CD4-positive, alpha-beta T cell (primary cell): ENCODE data around the gene RAB18. TPM values are rescaled to one million over a fixed set of nuclear protein-coding genes. Genes with fewer than 3 reads are reported as not detected.

Experiments
- ATAC-seq: fragments of 200-7000 bp; cut with Tn5 transposase; one replicate; pipeline ENCODE4 v1.10.0; 2022; ENCODE audit warnings: mild to moderate bottlenecking; ENCODE audit not compliant: poor library complexity
- CTCF ChIA-PET: fragments of 350-600 bp; sonication (Branson Sonifier 250); formaldehyde crosslinking; loops from one replicate; lab custom pipeline; 2021; ENCODE audit warnings: antibody characterized with exemption, inconsistent platforms; lab: Charles Lee
- POLR2A ChIA-PET: fragments of 350-600 bp; sonication (Branson Sonifier 250); formaldehyde crosslinking; loops from one replicate; lab custom pipeline; 2021; ENCODE audit warnings: antibody characterized with exemption, inconsistent platforms; lab: Charles Lee
- DNase-seq, 14 experiments: peaks; one replicate each; pipeline ENCODE4 v3.0.0-alpha.2; 2013 to 2020; ENCODE audit warnings: mixed read lengths in 2 of 14
- H3K27ac ChIP-seq, 2 donors: one replicate each; pipeline versions ENCODE4 v1.5.1 to v1.7.0; 2013; ENCODE audit warnings: low read length in 2 of 2, low read depth in 1 of 2, mild to moderate bottlenecking in 1 of 2
- H3K27me3 ChIP-seq, 2 experiments: 1 replicate in 1 of 2; 2 replicates in 1 of 2; pipeline versions ENCODE4 v1.6.1 to v1.7.0; 2013; ENCODE audit warnings: low read length in 2 of 2, control low read depth in 1 of 2, mild to moderate bottlenecking in 1 of 2, moderate library complexity in 1 of 2; ENCODE audit not compliant: insufficient read depth in 2 of 2, control insufficient read depth in 1 of 2
- H3K36me3 ChIP-seq: one replicate; pipeline ENCODE4 v1.6.1; 2013; ENCODE audit warnings: low read length, control low read depth; ENCODE audit not compliant: insufficient read depth
- H3K4me1 ChIP-seq: one replicate; pipeline ENCODE4 v1.6.1; 2013; ENCODE audit warnings: low read length, control low read depth; ENCODE audit not compliant: insufficient read depth
- H3K4me3 ChIP-seq: one replicate; pipeline ENCODE4 v1.5.1; 2013; ENCODE audit warnings: mild to moderate bottlenecking, low read length, moderate library complexity
- H3K9me3 ChIP-seq, 2 experiments: 1 replicate in 1 of 2; 2 replicates in 1 of 2; pipeline versions ENCODE4 v1.6.1 to v1.7.0; 2013; ENCODE audit warnings: low read length in 2 of 2, mild to moderate bottlenecking in 2 of 2, control low read depth in 1 of 2, moderate library complexity in 1 of 2; ENCODE audit not compliant: control insufficient read depth in 1 of 2, insufficient read depth in 1 of 2
- H3K27ac Mint-ChIP-seq: one replicate; pipeline ENCODE4 v1.8.0; 2020; ENCODE audit warnings: mixed read lengths
- H3K27me3 Mint-ChIP-seq: one replicate; pipeline ENCODE4 v1.8.0; 2021; ENCODE audit warnings: mixed read lengths
- H3K36me3 Mint-ChIP-seq: one replicate; pipeline ENCODE4 v1.8.0; 2021; ENCODE audit warnings: low read depth, mixed read lengths
- H3K4me1 Mint-ChIP-seq: one replicate; pipeline ENCODE4 v1.8.0; 2021; ENCODE audit warnings: low read depth, mixed read lengths
- H3K4me3 Mint-ChIP-seq: one replicate; pipeline ENCODE4 v1.8.0; 2020; ENCODE audit warnings: mild to moderate bottlenecking, mixed read lengths
- H3K9me3 Mint-ChIP-seq: one replicate; pipeline ENCODE4 v1.8.0; 2020; ENCODE audit warnings: mixed read lengths
- CTCF ChIP-seq: fragments of 200-600 bp; IDR thresholded peaks from one replicate; pipeline ENCODE4 v1.8.0; 2022; ENCODE audit warnings: antibody characterized with exemption, mild to moderate bottlenecking
- intact Hi-C, 2 experiments: fragments of 100-400 bp; cut with DNase I in 1 of 2; cut with micrococcal nuclease in 1 of 2; formaldehyde crosslinking; loops; one replicate each; pipeline versions ENCODE4 v1.15.1 to v1.9.0; 2023 to 2025; cut with DNase I, micrococcal nuclease
- total RNA-seq, 174 experiments: library from RNA in 2 of 174; stranded (reverse) in 2 of 174; gene quantifications; one replicate each; pipeline ENCODE4 v1.2.3 and lab custom pipeline; 2021 to 2026

The RAB18 gene
- total RNA-seq, 2 experiments from 2014 or later = 120 to 130 TPM

DNA sequence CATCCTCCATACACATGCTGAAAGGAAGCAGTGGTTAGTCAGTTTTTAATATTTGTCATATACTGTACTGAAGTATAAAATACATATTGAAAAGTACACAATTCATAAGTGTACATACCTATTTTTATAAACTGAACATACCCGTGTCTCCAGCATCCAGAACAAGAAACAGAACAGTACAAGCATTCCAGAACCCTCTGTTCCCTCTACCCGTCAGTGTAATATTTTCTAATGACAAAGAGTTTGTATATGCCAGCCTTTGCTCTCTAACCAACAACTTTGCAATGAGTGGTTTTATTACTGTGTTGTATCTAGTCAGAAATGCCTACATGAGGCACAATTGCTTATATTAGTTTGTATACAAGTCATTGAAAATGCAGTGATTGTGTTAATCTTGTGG, 18.7 kb upstream of the RAB18 start:
- H3K4me1 ChIP-seq = no peaks in the 10 kb centered on the region
- Mint-ChIP-seq H3K36me3 (no peaks in the 10 kb centered on the region), H3K27me3 (peaks cover 25% of the 10 kb centered on the region), H3K4me3 (no peak overlapping the region), H3K9me3 (no peaks in the 10 kb centered on the region), H3K27ac (no peak overlapping the region), H3K4me1 (no peaks in the 10 kb centered on the region)
- H3K27ac ChIP-seq = no peak overlapping the region
- H3K4me3 ChIP-seq = no peak overlapping the region
- ChIA-PET CTCF (no interaction called here), POLR2A (no interaction called here)
- H3K36me3 ChIP-seq = no peaks in the 10 kb centered on the region
- H3K27me3 ChIP-seq = peaks cover 0 to 3% of the 10 kb centered on the region in 2 experiments
- intact Hi-C loops = no loop called here
- TF ChIP-seq CTCF = no peak
- DNase-seq = no peak
- ATAC-seq = no peak
- no peaks in the 10 kb centered on the region for H3K9me3 ChIP-seq

DNA sequence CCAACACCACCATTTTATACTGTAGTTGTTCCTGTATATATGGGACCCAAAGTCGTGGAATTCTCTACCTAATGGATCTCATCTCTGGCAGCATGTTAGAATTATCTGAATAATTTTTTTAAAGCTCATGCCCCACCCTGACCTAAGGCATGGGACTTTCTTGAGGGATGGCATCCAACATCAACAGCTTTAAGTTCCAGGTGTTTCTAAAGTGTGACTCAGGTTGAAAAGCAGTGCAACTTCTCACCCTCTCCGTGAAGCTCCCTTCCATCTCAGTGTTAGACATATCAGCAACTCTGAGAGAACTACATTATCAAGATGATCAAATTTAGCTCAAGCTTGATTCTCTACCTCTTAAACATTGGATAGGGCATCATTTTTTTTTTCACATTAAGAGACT, 18.1 kb upstream of the RAB18 start:
- H3K27ac ChIP-seq = no peak overlapping the region
- no peaks in the 10 kb centered on the region for H3K4me1 ChIP-seq
- POLR2A ChIA-PET = no interaction called here
- TF ChIP-seq CTCF = no peak
- H3K9me3 Mint-ChIP-seq = peaks cover 4% of the 10 kb centered on the region
- intact Hi-C loops = no loop called here
- H3K27me3 Mint-ChIP-seq = peaks cover 31% of the 10 kb centered on the region
- H3K36me3 ChIP-seq = no peaks in the 10 kb centered on the region
- DNase-seq = no peak
- CTCF ChIA-PET = no interaction called here
- no peak overlapping the region for H3K4me3 ChIP-seq
- no peak for ATAC-seq
- H3K27me3 ChIP-seq = peaks cover 0 to 3% of the 10 kb centered on the region in 2 experiments
- H3K4me1 Mint-ChIP-seq = no peaks in the 10 kb centered on the region
- H3K9me3 ChIP-seq = peaks cover 4 to 5% of the 10 kb centered on the region in 2 experiments
- H3K36me3 Mint-ChIP-seq = no peaks in the 10 kb centered on the region
- no peak overlapping the region for H3K4me3 Mint-ChIP-seq
- no peak overlapping the region for H3K27ac Mint-ChIP-seq

GRCh38 chr10:27490807-27491206, 13.3 kb upstream of the RAB18 start:
- Mint-ChIP-seq H3K4me3 (no peak overlapping the region), H3K27me3 (peaks cover 33% of the 10 kb centered on the region), H3K27ac (no peak overlapping the region), H3K36me3 (no peaks in the 10 kb centered on the region), H3K9me3 (peaks cover 14% of the 10 kb centered on the region), H3K4me1 (no peaks in the 10 kb centered on the region)
- H3K27me3 ChIP-seq = peaks cover 0 to 2% of the 10 kb centered on the region in 2 experiments
- DNase-seq (no peak), ATAC-seq (no peak)
- no peaks in the 10 kb centered on the region for H3K36me3 ChIP-seq
- no peak for TF ChIP-seq CTCF
- peaks cover 4 to 14% of the 10 kb centered on the region in 2 experiments for H3K9me3 ChIP-seq
- CTCF ChIA-PET = no interaction called here
- H3K27ac ChIP-seq = no peak overlapping the region
- POLR2A ChIA-PET = no interaction called here
- intact Hi-C loops = no loop called here
- H3K4me3 ChIP-seq = no peak overlapping the region
- H3K4me1 ChIP-seq = no peaks in the 10 kb centered on the region
